Keratinocyte (primary cell): ENCODE results near the gene MAPKAPK5.

Experiments
- CTCF ChIP-seq, 3 experiments: IDR thresholded peaks in 1 of 3; conservative IDR thresholded peaks in 1 of 3; optimal IDR thresholded peaks in 1 of 3; 2 replicates in 2 of 3; 3 replicates in 1 of 3; pipeline versions ENCODE3 to v1.5.1; 2011; ENCODE audit warnings: low read length in 3 of 3, mild to moderate bottlenecking in 3 of 3, moderate library complexity in 2 of 3, control low read depth in 1 of 3, inconsistent platforms in 1 of 3; ENCODE audit not compliant: insufficient read depth in 2 of 3; ENCODE audit errors: extremely low read depth in 1 of 3
- EZH2 ChIP-seq: IDR thresholded peaks from one replicate; pipeline ENCODE4 v1.6.1; 2012; ENCODE audit warnings: inconsistent platforms, mild to moderate bottlenecking, low read length, moderate library complexity

DNA sequence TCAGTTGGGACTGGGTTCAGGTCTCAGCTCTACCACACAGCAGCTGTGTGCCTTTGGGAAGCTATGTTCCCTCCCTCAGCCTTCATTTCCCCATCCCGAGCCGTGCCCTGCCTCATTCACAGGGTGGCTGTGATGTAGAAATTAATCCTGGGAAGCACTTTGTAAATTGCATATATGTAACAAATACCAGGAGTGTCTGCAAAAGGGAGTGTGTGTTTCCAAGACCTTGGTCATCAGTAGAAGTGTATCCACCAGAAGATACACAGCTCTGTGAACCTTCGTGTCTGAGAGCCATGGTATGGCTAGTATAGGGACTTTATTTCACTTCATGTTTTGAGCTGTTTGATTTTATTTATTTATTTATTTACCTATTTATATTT lies 49.2 kb upstream of the MAPKAPK5 start:
- TF ChIP-seq CTCF (optimal IDR thresholded peaks at IDR 0.05 in 1 of 3, IDR thresholded peaks at IDR 0.05 in 1 of 3, conservative IDR thresholded peaks at IDR 0.05 in 1 of 3; ENCODE audit: extremely low read depth in 1 of 3, insufficient read depth in 2 of 3, low read length in 3 of 3): no peak
- no peak for TF ChIP-seq EZH2
